Smooth muscle cell (in vitro differentiated cells): ENCODE data around the gene OR52K2. TPM values are rescaled to one million over a fixed set of nuclear protein-coding genes. Genes with fewer than 3 reads are reported as not detected.

Experiments used
- DNase-seq: peaks from one replicate; lab custom pipeline; 2025; ENCODE audit not compliant: unreplicated experiment; lab: John Stamatoyannopoulos, UW
- H2AFZ ChIP-seq: fragments of 200-600 bp; sonication (generic); 2 replicates; pipeline ENCODE4 v1.6.0; 2016; ENCODE audit warnings: antibody characterized with exemption, low read depth, mild to moderate bottlenecking
- H3F3A ChIP-seq: fragments of 200-600 bp; sonication (generic); 2 replicates; pipeline ENCODE4 v1.6.0; 2017; ENCODE audit warnings: antibody characterized with exemption, low read depth
- H3K27ac ChIP-seq: fragments of 200-600 bp; sonication (generic); 2 replicates; pipeline ENCODE4 v1.5.1; 2016; ENCODE audit warnings: low read depth, mild to moderate bottlenecking
- H3K27me3 ChIP-seq: fragments of 200-600 bp; sonication (generic); 2 replicates; pipeline ENCODE4 v1.6.1; 2016; ENCODE audit warnings: low read depth, mild to moderate bottlenecking
- H3K36me3 ChIP-seq: fragments of 200-600 bp; sonication (generic); 2 replicates; pipeline ENCODE4 v1.5.1; 2016; ENCODE audit warnings: low read depth
- H3K4me1 ChIP-seq: fragments of 200-600 bp; sonication (generic); 2 replicates; pipeline ENCODE4 v1.5.1; 2016; ENCODE audit warnings: low read depth
- H3K4me2 ChIP-seq: fragments of 200-600 bp; sonication (generic); 2 replicates; pipeline ENCODE4 v1.6.0; 2016; ENCODE audit warnings: mild to moderate bottlenecking
- H3K4me3 ChIP-seq: fragments of 200-600 bp; sonication (generic); 2 replicates; pipeline ENCODE4 v1.5.1; 2016; ENCODE audit warnings: mild to moderate bottlenecking
- H3K79me2 ChIP-seq: fragments of 200-600 bp; sonication (generic); 2 replicates; pipeline ENCODE4 v1.6.0; 2016; ENCODE audit warnings: low read depth, mild to moderate bottlenecking
- H3K9ac ChIP-seq: fragments of 200-600 bp; sonication (generic); 2 replicates; pipeline ENCODE4 v1.6.0; 2016; ENCODE audit warnings: low read depth
- H3K9me3 ChIP-seq: fragments of 200-600 bp; sonication (generic); replicated peaks from 2 replicates; pipeline ENCODE4 v1.5.1; 2016; ENCODE audit warnings: low read depth
- H4K20me1 ChIP-seq: fragments of 200-600 bp; sonication (generic); 2 replicates; pipeline ENCODE4 v1.6.0; 2016; ENCODE audit warnings: low read depth
- CTCF ChIP-seq: fragments of 200-600 bp; sonication (generic); IDR thresholded peaks from 2 replicates; pipeline ENCODE4 v1.5.1; 2017; ENCODE audit warnings: borderline replicate concordance, mild to moderate bottlenecking, antibody characterized with exemption; ENCODE audit not compliant: insufficient read depth, poor library complexity, severe bottlenecking
- WGBS: methylation state at CpG from one replicate; pipeline ENCODE4 v1.1.7; 2016; ENCODE audit warnings: low lambda C conversion rate; 5-methylcytosine and 5-hydroxymethylcytosine counted together
- polyA plus RNA-seq: library from polyadenylated mRNA; unstranded; fragments of >200 nt; fragmentation: Nextera tagmentation; extraction: Ambion mirVana; gene quantifications from 2 replicates; pipeline ENCODE4 v1.2.1, GENCODE V29; 2016
- total RNA-seq: library from RNA; depleted of rRNA; stranded (reverse); fragments of >200 nt; gene quantifications from 2 replicates; pipeline ENCODE4 v1.2.3, GENCODE V29; 2014

OR52K2 gene
- total and polyA plus RNA-seq, 2 experiments from 2014 or later: not detected

- 75% methylated on average over 8 of the region's 8 CpGs for whole genome bisulfite sequencing
These were observed 30.7 kb upstream of the OR52K2 start for GRCh38 chr11:4418403-4418802.

DNA sequence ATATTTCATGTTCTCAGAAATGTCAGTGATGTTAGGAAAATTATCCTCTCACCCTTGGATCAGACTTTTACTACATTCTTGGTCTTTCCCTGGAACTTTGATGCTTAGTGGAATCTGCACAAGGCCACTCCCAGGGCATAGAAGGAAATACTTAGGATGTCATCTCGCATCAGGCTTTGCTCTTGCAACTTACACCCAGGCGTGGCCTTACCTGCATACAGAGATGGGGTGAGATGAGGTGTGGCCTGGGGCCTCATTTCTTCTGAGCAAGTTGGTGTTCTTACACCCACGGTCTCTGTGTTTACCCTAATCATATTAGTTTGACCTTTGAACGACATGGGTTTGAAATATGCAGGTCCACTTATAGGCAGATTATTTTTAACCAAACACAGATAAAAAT lies 19.0 kb upstream of the OR52K2 start:
- Histone ChIP-seq H3K4me3 (no peak overlapping the region), H3K79me2 (no peaks in the 10 kb centered on the region), H3K4me2 (no peak overlapping the region), H4K20me1 (no peaks in the 10 kb centered on the region), H3K9ac (no peak overlapping the region), H3K27ac (no peak overlapping the region), H2AFZ (no peak overlapping the region), H3F3A (no peaks in the 10 kb centered on the region), H3K9me3 (no peaks in the 10 kb centered on the region), H3K36me3 (no peaks in the 10 kb centered on the region), H3K4me1 (no peaks in the 10 kb centered on the region), H3K27me3 (no peaks in the 10 kb centered on the region)
- WGBS: 85% methylated on average over 4 of the region's 4 CpGs
- DNase-seq: no peak
- no peak for TF ChIP-seq CTCF

More at GRCh38 chr11:4418403-4418802, 30.7 kb upstream of the OR52K2 start:
- Histone ChIP-seq H4K20me1 (no peaks in the 10 kb centered on the region), H2AFZ (no peak overlapping the region), H3K9me3 (no peaks in the 10 kb centered on the region), H3K4me1 (no peaks in the 10 kb centered on the region), H3K9ac (no peak overlapping the region), H3K27ac (no peak overlapping the region), H3K4me2 (no peak overlapping the region), H3K4me3 (no peak overlapping the region), H3K36me3 (no peaks in the 10 kb centered on the region), H3K79me2 (no peaks in the 10 kb centered on the region), H3K27me3 (no peaks in the 10 kb centered on the region), H3F3A (no peaks in the 10 kb centered on the region)
- no peak for DNase-seq
- TF ChIP-seq CTCF: no peak

- Histone ChIP-seq H3K9ac (no peak overlapping the region), H4K20me1 (no peaks in the 10 kb centered on the region), H3F3A (no peaks in the 10 kb centered on the region), H3K4me3 (no peak overlapping the region), H3K4me1 (no peaks in the 10 kb centered on the region), H3K9me3 (no peaks in the 10 kb centered on the region), H3K79me2 (no peaks in the 10 kb centered on the region), H3K27me3 (no peaks in the 10 kb centered on the region), H2AFZ (no peak overlapping the region), H3K27ac (no peak overlapping the region), H3K36me3 (no peaks in the 10 kb centered on the region), H3K4me2 (no peak overlapping the region)
- 80% methylated on average over 2 of the region's 2 CpGs for WGBS
- no peak for DNase-seq
- no peak for TF ChIP-seq CTCF
These were observed 15.2 kb upstream of the OR52K2 start for GRCh38 chr11:4433856-4434255.

DNA sequence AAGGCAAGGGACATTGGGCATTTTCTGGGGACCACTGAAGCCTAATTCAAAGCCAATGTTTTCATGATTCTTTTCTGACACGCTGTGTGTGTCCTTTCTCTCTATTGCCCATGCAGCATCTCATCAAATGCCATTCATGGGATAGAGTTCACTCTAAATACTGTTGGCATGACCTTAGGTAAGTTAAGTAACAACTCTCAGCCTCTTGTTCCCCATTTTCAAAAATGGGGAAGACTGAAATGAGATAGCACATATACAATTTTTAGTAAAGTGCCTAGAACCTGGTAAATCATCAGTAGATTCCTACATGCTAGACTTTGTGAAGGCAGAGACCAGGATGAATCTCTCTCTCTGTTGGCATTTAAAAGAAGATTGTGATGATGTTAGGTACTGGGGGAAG lies 12.7 kb upstream of the OR52K2 start:
- no peak overlapping the region for H3K9ac ChIP-seq
- no peaks in the 10 kb centered on the region for H3K4me1 ChIP-seq
- no peaks in the 10 kb centered on the region for H3K9me3 ChIP-seq
- H4K20me1 ChIP-seq: no peaks in the 10 kb centered on the region
- DNase-seq: no peak
- no peaks in the 10 kb centered on the region for H3K36me3 ChIP-seq
- no peak overlapping the region for H3K27ac ChIP-seq
- no peak overlapping the region for H3K4me2 ChIP-seq
- H3K27me3 ChIP-seq: no peaks in the 10 kb centered on the region
- no peak overlapping the region for H2AFZ ChIP-seq
- no peak overlapping the region for H3K4me3 ChIP-seq
- 80% methylated on average over 1 of the region's 1 CpG for WGBS
- no peaks in the 10 kb centered on the region for H3K79me2 ChIP-seq
- no peak for TF ChIP-seq CTCF
- no peaks in the 10 kb centered on the region for H3F3A ChIP-seq
